C4-2B (cell line): ENCODE results near the gene FSIP2.

Experiments used
- H3K27ac ChIP-seq: fragments of 450-650 bp; 2 replicates; pipeline ENCODE4 v1.5.1; 2017
- ZFX ChIP-seq: fragments of 450-650 bp; IDR thresholded peaks from 2 replicates; pipeline ENCODE4 v1.6.1; 2017
- TF ChIP-seq, protein P1 (sequence below): fragments of 450-650 bp; conservative IDR thresholded peaks from 2 replicates; pipeline ENCODE4 v1.5.1; 2017; ENCODE audit warnings: mild to moderate bottlenecking

The FSIP2 gene

DNA sequence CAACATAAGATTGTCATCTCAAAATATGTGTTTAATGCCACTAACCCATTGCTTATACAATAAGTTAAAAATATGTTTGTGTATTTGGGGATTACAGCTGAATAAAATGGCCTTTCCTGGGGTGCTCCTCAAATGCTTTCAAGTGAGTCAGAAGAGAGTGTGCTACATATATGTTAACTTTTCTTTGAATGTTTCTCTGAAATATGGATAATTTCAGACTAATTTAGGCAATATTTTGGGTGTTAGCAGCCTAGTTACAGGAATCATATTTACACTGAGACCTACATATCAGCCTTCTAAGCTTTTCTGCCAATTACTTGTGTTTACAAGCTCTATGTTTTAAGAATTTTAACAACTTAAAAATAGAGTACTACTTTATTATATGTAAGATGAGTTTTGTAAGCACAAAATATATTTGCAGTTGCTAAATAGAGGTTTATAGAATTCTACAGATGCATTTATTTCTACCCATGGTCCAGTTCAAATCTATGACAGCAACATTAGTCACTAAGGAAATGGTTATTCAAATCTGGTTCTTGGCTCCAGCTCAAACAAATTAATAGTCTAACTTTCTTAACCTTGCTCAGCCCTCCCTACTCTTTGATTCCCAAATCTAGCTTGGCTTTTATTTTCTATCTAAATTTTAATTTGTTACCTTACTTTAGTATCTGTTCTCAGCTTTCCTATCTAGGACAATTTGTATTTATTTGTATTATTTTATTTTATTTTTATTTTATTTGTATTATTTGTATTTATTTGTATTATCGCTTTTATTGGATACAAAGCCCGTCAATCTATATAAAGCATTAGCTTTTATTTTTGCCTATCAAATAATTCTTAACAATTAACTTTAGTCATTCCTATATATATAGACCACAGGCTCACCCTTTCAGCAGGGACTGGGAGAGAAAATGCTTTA lies 48.9 kb downstream of the FSIP2 start:
- H3K27ac ChIP-seq: no peak overlapping the region
- TF ChIP-seq, protein P1, sequence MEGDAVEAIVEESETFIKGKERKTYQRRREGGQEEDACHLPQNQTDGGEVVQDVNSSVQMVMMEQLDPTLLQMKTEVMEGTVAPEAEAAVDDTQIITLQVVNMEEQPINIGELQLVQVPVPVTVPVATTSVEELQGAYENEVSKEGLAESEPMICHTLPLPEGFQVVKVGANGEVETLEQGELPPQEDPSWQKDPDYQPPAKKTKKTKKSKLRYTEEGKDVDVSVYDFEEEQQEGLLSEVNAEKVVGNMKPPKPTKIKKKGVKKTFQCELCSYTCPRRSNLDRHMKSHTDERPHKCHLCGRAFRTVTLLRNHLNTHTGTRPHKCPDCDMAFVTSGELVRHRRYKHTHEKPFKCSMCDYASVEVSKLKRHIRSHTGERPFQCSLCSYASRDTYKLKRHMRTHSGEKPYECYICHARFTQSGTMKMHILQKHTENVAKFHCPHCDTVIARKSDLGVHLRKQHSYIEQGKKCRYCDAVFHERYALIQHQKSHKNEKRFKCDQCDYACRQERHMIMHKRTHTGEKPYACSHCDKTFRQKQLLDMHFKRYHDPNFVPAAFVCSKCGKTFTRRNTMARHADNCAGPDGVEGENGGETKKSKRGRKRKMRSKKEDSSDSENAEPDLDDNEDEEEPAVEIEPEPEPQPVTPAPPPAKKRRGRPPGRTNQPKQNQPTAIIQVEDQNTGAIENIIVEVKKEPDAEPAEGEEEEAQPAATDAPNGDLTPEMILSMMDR: no peak
- TF ChIP-seq ZFX: no peak

DNA sequence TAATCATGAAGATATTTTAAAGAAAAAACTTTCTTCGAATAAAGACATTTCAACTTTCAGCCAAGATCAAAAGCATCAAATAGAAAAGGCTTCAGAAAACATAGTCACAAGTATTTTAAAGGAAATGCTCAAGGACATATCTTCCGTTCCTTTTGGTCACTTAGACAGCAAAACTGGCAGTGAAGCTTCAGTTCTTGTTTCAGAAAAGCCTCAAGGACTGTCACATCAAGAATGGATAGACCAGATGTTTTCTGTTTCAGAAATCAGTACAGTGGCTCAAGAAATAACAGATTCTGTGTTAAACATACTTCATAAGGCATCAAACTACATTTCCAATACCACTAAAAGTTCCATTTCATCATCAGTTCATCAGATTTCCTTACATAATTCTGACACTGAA lies 51.8 kb downstream of the FSIP2 start:
- no peak for TF ChIP-seq ZFX
- TF ChIP-seq, protein P1: no peak

GRCh38 chr2:185793532-185794345 lies 55.1 kb downstream of the FSIP2 start:
- TF ChIP-seq, protein P1: no peak
- TF ChIP-seq ZFX: no peak
- H3K27ac ChIP-seq: no peak overlapping the region

More for the DNA sequence above, 51.8 kb downstream of the FSIP2 start:
- H3K27ac ChIP-seq: no peak overlapping the region

DNA sequence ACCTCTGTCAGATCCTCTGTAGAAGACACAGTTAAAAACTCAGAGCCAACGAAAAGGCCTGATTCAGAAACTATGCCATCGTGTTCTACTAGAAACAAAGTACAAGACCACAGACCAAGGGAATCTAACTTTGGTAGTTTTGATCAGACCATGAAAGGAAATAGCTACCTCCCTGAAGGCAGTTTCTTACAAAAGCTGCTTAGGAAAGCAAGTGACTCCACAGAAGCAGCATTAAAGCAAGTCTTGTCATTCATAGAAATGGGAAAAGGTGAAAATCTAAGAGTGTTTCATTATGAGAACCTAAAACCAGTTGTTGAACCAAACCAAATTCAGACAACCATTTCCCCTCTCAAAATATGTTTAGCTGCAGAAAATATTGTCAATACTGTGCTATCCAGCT lies 58.2 kb downstream of the FSIP2 start:
- H3K27ac ChIP-seq: no peak overlapping the region
- TF ChIP-seq, protein P1: no peak
- TF ChIP-seq ZFX: no peak

DNA sequence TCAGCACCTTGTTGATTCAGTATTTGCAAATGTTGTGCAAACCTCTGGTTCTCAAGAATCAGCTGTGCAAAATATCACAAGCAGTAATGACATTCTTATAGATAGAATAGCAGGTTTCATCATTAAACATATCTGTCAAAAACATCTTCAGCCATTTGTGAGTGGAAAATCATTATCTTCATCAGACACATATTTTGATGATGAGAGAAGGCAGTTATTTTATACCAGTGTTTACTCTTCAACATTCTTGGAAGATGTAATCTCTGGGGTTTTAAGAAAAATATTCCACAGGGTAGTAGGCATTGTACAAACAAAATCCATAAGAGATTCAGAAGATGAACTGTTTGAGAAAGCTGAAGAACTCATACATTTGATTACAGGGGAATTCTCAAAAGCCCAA lies 64.3 kb downstream of the FSIP2 start:
- TF ChIP-seq ZFX: no peak
- TF ChIP-seq, protein P1: no peak
- H3K27ac ChIP-seq: no peak overlapping the region

GRCh38 chr2:185806783-185807182 lies 68.2 kb downstream of the FSIP2 start:
- TF ChIP-seq, protein P1: no peak
- no peak for TF ChIP-seq ZFX
- no peak overlapping the region for H3K27ac ChIP-seq

- TF ChIP-seq, protein P1: no peak
- no peak overlapping the region for H3K27ac ChIP-seq
Measured at GRCh38 chr2:185807351-185807750, 68.7 kb downstream of the FSIP2 start.
